T47D (cell line): ENCODE data around the gene TEX261.

ENCODE experiments used
- DNase-seq, 2 experiments: peaks; one replicate each; pipeline versions ENCODE4 v3.0.0 to v3.0.0-alpha.2; 2011 to 2012; ENCODE audit warnings: low read depth in 1 of 2, low spot score in 1 of 2
- JUND ChIP-seq: IDR thresholded peaks from 2 replicates; pipeline ENCODE4 v1.6.1; 2012; ENCODE audit warnings: low read depth
- in situ Hi-C: cut with HindIII; loops from 2 replicates; pipeline ENCODE4 v1.10.0; 2016; ENCODE audit warnings: low sequenced_read_pairs, low pct_unique_long_range_greater_than_20kb

TEX261 gene

DNA sequence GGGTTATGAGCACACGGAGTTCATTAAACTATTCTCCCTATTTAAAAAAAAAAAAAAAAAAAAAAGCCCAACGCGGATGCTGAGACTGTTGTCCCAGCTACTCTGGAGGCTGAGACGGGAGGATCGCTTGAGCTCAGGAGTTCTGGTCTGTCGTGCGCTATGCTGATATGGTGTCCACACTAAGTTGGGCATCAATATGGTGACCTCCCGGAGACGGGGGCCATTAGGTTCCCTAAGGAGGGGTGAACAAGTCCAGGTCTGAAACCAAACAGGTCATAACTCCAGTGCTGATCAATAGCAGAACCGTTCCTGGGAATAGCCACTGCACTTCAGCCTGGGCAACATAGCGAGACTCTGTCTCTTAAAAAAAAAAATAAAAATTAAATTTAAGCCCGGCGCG lies 29.2 kb downstream of the TEX261 start:
- no peak for DNase-seq
- no peak for TF ChIP-seq JUND
- in situ Hi-C loops: no loop called here

DNA sequence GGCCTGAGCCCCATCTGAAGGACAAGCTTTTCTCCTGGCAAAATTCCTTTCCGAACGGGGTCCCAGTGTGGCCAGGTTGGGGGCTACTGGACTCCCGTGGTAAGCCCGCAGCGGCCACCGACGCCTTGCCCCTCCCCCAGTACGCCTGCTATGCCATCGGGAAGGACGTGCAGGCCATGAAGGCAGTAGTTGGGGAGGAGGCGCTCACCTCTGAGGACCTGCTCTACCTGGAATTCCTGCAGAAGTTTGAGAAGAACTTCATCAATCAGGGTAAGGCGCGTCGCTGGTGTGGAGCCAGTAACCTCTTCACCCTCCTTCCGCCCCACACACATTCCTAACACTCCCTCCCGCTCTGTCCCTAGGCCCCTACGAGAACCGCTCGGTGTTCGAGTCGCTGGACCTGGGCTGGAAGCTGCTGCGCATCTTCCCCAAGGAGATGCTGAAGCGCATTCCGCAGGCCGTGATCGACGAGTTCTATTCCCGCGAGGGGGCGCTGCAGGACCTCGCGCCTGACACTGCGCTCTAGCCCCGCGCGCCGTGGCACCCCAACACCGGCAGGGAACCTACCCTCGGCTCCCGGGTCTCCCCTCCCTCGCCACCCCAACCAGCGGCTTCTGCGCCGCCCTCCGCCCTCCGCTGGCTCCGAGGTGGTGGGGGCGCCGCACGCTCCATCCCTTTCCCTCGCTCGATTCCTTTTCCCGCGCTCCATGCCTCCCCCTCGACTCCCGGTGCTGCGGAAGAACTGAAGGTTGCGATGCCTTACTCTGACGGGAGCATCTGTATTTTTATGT lies 29.9 kb downstream of the TEX261 start:
- TF ChIP-seq JUND: no peak
- DNase-seq: no peak
- in situ Hi-C loops: no loop called here

DNA sequence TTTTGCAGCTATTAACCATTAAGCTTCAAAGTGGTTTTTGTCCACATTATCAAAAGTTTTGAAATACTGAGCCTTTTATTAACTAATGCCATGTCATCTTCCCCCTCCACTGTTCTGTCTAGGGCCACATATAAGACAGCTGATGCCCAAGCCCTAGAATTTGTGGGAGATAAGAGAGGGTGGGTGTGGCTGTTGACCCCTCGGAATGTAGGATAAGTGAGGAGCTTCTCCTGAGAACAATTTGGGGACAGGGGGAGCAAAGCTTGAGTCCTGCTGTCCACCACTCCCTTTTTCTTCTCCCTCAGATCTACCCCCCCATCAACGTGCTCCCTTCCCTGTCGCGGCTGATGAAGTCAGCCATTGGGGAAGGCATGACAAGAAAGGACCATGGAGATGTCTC lies 30.5 kb downstream of the TEX261 start:
- TF ChIP-seq JUND: no peak
- in situ Hi-C loops: no loop called here

DNA sequence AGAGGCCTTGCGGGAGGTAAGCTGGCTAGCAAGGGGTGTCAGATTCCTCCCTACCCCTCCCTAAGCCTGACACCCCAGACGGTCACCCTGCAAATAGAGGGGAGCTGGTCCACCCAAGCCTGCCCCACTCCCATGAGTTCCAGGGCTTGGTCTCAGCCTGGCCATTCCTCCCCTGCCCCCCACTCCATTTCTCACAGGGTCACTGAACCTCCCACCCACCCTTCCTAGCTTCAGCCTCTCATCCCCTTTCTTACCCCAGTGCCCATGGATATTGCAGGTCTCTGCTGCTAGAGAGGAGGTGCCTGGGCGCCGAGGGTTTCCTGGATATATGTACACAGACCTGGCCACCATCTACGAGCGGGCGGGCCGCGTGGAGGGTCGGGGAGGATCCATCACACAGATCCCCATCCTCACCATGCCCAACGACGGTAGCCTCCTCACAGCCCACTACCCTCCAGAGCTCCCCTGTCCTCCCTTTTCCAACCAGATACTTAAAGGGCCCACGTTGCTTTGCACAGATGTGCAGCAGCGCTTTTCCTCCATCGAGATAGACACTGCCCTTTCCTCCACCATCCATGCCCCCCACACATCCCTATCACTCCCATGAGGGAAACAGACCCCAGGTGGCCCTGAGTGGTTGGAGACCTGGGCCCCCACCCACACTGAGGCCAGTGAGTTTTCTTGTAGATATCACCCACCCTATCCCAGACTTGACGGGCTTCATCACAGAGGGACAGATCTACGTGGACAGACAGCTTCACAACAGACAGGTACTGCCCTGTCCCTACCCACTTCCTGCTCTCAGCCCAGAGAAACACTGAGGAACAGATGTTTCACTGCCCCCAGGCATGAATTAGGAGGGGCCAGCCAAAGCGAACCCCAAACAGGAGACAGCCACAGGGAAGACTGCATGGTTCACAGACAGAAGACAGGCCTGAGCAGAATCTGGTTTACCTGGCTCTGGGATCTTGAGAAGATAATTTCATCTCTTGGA lies 31.5 kb downstream of the TEX261 start:
- in situ Hi-C loops: no loop called here
- no peak for TF ChIP-seq JUND
- no peak for DNase-seq

More for the DNA sequence above, 30.5 kb downstream of the TEX261 start:
- DNase-seq: no peak

DNA sequence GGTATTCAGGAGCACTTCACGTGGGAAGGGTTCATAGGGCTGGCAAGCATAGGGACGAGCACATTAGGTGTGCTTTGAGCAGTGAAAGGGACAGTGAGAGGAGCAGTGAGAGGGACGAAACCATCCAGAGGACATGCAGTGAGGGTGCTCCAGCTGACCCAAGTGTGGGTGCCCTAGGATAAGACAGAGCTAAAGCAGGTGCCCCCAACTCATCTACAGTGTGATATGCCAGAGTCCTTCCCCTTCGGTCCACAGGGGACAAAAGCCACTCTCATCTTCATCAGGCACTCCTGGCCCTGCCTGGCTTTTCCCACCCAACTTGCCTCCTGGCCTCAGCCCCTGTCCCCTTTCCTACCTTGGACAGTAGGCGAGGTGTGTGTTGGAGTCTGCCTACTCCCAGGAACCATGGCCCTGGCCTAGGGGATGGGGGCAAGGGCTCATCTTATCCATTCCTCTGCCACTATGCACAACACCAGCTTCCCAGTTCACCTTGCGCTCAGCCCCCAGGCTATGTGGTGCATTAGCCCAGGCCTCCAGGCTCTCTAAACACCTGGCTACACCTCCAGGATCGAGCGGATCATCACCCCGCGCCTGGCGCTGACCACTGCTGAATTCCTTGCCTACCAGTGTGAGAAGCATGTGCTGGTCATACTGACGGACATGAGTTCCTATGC lies 32.3 kb downstream of the TEX261 start:
- TF ChIP-seq JUND: no peak
- in situ Hi-C loops: no loop called here
- no peak for DNase-seq

DNA sequence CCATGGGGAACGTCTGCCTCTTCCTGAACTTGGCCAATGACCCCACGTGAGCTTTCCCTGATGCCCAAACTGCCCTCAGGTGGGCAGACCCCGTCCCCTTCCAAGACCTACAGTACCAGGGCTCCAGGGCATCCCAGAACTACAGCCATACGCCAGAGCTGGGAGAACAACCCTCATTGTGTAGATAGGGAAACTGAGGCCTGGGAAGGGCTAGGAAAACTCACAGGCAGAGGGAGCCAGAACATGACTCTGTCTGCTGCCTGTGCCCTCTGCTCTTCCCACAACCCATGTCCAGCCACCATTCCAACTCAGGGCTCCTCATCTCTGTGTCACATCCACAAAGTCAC lies 33.1 kb downstream of the TEX261 start:
- no peak for DNase-seq
- in situ Hi-C loops: no loop called here
- TF ChIP-seq JUND: no peak

DNA sequence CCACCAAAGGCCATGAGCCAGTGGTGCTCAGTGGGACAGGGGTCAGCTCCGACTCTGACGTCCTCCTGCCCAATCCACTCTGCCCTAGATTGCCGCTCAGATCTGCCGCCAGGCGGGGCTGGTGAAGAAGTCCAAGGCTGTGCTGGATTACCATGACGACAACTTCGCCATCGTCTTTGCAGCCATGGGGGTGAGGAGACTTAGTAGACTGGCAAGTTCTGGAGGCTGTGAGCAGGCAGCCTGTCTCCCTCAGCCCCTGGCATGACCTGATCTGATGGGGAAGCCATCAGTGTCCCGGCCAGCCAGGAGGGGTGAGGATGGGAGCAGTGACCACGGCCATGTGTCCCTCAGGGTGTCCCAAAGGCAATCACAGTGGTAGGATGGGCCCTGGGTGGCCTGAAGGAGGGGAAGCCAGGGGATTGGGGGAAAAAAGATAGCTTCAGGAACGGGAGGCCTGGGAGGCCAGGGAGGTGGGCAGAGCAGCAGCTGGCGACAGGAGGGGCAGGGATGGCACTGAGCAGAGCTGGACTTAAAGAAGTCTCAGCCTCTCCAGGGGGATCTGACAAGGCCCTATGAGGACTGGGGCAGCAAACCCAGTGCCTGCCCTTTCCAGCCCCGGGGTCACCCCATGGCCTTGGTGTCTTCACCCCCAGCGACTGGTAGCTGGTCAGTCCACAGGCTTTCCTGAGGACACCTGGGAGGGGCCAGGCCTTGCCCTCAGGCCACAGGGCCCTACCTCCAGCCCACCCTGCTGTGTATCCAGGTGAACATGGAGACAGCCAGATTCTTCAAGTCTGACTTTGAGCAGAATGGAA lies 33.6 kb downstream of the TEX261 start:
- no peak for TF ChIP-seq JUND
- DNase-seq: no peak
- in situ Hi-C loops: no loop called here

DNA sequence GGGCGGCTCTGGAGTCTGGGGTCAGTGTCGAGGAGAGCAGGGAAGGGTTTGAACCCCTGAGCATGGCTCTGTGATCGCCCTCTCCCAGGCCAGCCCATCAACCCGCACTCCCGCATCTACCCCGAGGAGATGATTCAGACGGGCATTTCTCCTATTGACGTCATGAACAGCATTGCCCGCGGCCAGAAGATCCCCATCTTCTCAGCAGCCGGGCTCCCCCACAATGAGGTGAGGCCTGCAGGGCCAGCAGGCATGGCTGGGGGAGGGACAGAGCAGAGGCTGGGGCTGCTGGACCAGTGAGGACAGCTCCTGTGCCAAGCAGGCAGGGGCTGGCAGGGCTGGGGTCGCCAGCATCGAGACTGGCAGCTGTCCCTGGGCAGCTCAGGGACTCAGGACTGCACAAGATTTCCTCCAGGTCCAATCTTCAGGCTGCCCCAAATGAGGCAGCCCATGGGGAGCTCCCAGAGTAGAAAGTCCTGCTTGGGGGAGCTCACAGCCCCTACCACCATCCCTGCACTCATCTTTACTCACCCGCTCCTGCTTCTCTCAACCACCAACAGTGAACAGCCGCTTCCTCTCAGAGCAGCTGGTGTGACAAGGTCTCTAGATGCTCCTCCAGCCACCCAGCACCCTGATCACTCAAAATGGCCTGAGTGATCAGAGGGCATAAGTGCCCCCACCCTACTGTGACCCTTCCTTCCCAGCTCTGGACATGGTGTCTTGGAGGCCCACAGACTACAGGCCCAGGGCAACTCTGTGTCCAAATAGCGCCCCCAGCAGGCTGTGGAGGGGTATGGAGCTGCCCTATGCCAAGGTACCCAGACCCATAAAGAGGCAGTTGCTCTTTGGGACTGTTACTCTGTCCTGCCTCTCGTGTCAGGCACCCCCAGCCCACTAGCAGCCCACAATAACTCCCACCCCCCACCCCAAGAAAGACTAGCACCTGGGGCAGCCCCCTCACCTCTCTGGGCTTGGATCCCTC lies 34.5 kb downstream of the TEX261 start:
- DNase-seq: no peak
- in situ Hi-C loops: no loop called here

DNA sequence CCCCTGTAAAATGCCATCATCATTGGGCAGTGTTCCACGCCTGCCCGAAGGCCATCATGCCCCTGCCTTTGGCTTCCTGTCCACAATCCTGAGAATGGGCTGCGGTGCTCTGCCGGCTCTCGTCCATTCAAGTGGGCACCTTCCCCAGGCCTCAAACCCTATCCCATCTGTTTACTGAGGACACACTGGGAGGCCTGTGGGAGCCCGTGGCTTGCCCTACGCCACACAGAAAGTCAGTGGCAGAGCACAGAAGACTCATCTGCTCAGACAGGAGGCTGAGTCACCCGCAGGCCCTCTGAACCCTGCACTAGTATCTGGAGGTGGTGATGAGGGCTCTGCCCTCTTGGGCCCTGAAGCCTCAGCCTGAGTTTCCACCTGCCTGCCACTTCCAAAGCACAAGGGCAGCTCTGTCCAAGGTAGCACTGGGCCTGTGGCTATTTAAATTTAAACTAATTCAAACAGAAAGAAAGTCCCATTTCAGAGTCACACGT lies 35.4 kb downstream of the TEX261 start:
- no peak for DNase-seq
- TF ChIP-seq JUND: no peak
- in situ Hi-C loops: no loop called here

More for the DNA sequence above, 34.5 kb downstream of the TEX261 start:
- TF ChIP-seq JUND: no peak

DNA sequence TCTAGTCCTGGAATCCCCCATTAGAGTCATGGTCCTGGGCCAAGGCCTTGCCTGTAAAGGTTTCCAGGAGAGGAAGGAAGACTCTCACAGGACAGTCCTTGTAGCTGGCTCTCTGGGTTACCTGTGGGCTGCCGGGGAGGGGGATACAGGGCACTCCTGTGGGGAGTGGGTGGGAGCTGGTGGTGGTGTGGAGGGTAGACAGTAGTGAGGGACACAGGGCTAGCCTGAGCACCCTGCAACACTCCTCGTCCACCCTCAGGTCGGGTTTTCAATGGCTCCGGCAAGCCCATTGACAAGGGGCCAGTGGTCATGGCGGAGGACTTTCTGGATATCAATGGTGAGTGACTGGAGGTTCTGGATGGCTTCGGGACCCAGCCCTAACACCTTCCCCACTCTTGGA lies 35.9 kb downstream of the TEX261 start:
- no peak for TF ChIP-seq JUND
- no peak for DNase-seq
- in situ Hi-C loops: no loop called here

DNA sequence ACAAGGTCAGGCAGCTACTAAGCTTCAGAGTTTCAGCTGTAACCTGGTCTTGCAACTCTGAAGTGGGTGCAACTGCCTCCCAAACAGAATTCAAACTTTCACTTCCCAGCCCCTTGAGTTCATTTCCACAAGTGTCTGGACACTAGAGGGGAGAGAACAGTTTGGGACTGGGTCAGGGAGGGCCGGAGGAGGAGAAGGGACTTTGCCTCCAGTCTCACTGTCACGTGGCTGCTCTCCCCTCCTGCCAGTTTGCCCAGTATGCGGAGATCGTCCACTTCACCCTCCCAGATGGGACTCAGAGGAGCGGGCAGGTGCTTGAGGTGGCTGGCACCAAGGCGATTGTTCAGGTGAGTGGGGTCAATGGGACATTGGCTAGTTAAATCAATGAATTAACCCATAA lies 36.9 kb downstream of the TEX261 start:
- no peak for DNase-seq
- in situ Hi-C loops: no loop called here
- TF ChIP-seq JUND: no peak
